DMS53 (cell line): Measurements from ENCODE around the gene CST2.
"Not testable (repeated sequence)": the region's sequence is repeated elsewhere in the genome, so short reads cannot be mapped to it uniquely, and the experiment has no call there.

ENCODE experiments used
- DNase-seq: peaks from one replicate; lab custom pipeline; 2025; lab: John Stamatoyannopoulos, UW

Gene CST2

DNA sequence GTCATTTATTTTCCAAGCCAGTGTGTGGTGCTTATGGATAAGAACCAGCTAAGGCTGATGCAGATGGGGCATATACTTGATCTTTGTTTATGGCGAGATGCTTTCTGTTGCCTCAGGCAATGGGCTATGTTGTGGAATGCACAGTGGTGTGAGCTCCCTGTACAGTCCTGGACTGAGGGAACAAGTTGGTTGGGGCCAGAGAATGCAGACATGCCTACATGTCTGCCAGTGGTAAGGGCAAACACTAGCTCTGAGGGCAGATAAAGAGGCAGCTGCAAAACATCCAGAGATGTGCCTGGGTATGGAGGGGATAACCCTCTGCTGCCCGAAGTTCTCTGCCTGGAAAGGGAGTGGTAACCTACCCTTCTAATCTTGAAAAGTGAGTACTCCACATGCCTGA, 16.2 kb downstream of the CST2 start:
- not testable (repeated sequence) for DNase-seq

DNA sequence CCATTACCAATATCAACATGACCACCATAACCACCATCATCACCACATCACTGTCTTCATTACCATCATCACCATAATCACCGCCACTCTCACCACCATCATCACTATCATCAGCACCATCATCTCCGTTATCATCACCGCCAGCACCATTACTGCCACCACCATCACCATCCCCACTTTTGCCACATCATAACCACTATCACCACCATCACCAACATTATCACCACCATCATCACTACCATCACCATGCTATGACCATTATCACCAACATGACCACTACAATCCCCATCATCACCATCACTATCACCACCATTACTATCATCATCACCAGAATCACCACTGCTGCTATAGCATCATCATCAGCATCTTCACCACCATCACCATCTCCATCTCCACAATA, 25.7 kb downstream of the CST2 start:
- no peak for DNase-seq

DNA sequence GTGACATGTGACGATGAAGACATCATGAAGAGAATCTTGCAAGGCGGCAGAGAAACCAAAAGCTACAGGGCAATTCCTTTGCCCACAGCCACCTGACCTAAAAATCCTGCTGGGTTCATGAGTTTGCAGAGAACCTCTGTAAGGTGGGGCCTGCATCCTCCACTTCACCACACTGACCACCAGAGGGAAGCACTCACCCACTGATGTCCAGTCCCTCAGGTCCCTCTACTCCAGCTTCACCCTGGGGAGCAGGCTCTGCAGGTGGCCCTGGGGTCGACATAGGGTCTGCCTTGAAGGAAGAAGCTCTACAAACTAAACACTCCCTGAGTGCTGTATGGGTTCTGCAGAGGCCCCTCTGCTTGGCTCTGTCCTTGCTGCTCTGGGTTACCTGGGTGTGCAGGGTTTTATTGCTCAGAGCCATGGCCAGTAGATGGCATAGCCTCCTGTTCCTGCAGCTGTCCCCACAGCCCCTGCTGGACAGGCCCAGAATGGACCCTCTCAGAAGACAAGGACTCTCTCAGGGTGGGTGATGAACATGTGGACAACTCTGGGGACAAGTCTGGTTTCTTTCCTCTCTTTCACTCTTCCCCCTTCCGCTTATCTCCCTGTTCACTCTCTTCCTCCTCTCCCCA, 27.2 kb downstream of the CST2 start:
- DNase-seq: peak; percentile 61

- no peak for DNase-seq
Measured at GRCh38 chr20:23795526-23795925, 31.0 kb downstream of the CST2 start.

DNA sequence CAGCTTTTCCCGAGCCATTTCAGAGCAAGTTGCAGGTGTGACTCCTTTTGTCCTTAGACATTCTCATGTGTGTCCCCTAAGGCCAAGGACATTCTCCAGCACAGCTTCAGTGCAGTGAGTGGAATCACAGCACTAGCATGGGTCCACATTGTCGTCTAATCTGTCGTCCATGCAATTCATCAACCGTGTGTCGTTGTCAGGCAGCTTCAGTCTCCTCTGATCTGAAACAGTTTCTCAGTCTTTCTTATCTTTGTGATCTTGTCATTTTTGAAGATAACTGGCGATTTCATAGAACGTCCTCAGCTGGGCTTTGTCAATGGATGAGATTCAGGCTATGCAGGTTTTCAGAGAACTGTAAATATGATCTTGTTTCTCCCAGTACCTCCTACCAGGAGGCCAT, 31.7 kb downstream of the CST2 start:
- no peak for DNase-seq

DNA sequence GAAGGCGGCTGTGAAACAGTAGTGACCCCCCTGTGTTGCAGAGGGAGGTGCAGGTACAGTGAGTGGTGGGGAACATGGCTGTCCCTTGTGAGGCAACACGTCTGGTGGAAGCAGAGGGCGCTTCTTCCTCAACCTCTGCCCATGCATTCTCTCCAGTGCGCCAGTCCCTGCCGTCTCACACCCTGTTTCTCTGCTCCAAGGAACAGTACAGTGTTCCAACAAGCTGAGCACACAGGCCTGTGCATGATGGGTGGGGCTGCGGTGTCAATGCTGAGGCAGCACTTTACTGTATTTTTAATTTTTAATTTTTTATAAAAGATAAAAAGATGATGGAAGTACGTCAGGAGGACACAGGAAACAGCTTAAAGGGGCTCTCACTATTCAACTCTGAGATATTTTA, 32.5 kb downstream of the CST2 start:
- no peak for DNase-seq

GRCh38 chr20:23783447-23783846, 43.1 kb downstream of the CST2 start:
- no peak for DNase-seq

DNA sequence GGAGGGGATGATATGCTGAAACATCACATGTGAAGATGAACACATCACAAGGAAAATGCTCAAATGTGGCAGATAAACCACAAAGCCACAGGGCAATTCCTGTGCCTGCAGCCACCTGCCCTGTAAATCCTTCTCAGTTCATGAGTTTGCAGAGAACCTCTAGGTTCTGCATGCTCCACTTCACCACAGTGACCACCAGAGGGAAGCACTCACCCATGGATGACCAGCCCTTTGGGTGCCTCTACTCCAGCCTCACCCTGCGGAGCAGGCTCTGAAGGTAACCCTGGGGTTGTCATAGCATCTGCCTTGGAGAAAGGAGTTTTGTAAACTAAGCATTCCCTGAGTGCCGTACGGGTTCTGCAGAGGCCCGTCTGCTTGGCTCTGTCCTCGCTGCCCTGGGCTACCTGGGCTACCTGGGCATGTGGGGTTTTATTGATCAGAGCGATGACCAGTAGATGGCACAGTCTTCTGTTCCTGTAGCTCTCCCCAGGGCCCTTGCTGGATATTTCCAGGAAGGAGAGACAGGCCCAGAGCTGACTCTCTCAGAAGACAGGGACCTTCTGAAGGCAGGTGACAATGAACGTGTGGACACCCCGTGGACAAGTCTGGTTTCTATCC, 44.1 kb downstream of the CST2 start:
- DNase-seq: peak; percentile 69

- not testable (repeated sequence) for DNase-seq
Measured at GRCh38 chr20:23778676-23779075, 47.9 kb downstream of the CST2 start.

GRCh38 chr20:23777380-23777779, 49.1 kb downstream of the CST2 start:
- DNase-seq: not testable (repeated sequence)

- no peak for DNase-seq
Measured at GRCh38 chr20:23776067-23776771, 50.3 kb downstream of the CST2 start.

GRCh38 chr20:23774081-23774480, 52.4 kb downstream of the CST2 start:
- DNase-seq: no peak
